Measurements from ENCODE around the gene AK3. TPM values are rescaled to one million over a fixed set of nuclear protein-coding genes. Genes with fewer than 3 reads are reported as not detected.

AK3 gene
- total and polyA plus RNA-seq, 2 of the 8 experiments (the other 6 are each of a cell fraction or from before 2014, with no cell fraction given) = 8.9 to 30.0 TPM

- TF ChIP-seq CHD7 (IDR thresholded peaks at IDR 0.05; ENCODE audit: insufficient replicate concordance, low read length) = no peak
Observed at GRCh38 chr9:4668604-4669003, 72.4 kb downstream of the AK3 start (continued).

Measured in H1 (cell line).